Activated CD8-positive, alpha-beta memory T cell treated with anti-CD3 and anti-CD28 coated beads, Interleukin-2, amount 50 U/mL, for 24 hours (primary cell): Measurements from ENCODE around the gene ACIN1.

Experiments used
- DNase-seq: peaks from one replicate; pipeline ENCODE4 v3.0.0-alpha.2; 2020; ENCODE audit errors: extremely low read depth

ACIN1 gene

DNA sequence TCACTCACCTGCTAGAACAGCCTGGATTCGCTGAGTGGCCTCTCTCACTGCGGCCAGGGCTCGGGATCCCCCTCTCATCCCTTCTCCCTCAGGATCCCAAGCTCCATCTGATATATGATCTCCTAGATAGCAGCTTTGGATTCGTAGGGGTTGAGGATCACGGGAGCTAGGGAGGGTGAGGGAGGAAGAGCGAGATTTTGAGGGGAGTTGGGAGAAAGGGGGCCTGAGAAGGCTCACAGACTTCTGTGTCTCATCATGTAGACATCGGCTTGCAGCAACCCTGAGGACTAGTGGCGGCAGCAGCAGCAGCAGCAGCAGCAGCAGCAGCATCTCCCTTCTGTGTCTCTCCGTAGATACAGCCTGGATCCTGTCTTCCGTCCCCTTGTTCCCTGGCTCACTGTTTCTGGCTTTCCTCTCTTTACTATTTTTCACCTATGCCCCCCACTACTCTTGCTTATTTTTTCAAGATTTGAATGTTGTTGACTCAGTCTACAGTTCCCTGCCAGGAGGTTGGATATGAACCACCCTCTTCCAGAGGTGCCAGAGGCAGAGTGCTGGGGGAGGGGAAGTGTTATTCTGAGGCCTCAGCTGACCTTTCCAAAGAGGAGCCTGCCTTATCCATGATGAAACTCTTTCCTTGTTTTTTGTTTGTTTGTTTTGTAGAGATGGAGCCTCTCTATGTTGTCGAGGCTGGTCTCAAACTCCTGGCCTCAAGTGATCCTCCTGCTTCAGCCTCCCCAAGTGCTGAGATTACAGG lies 9.8 kb upstream of the ACIN1 start, which contains the start of gene CIROP:
TSS of gene CIROP (minus strand) at position 399 of the 757 bp plus-strand sequence. CDS start at position 330, 69 bp downstream.
- no peak for DNase-seq

DNA sequence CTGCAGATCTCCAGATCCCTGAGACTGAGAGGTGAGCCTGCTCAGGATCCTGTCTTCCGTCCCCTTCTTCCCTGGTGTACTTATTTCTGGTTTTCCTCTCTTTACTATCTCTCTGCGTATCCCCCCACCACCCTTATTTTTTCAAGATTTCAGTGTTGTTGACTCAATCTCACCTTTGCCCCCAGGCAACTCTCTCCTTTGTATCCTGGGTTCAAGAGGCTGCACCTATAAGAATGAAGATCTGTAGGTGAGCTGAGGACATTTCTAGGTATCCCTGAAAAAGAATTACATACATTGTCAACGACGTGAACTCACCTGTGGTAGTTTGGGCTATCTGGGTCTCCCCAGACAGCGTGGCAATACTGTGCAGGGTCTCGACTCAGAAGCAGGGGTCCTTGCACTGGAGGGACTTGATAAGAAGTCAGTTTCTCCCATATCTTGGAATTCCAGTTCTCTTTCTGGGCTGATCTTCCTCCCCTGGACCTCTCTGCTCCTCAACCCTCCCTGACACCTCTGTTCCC lies 9.2 kb upstream of the ACIN1 start:
- DNase-seq: no peak

DNA sequence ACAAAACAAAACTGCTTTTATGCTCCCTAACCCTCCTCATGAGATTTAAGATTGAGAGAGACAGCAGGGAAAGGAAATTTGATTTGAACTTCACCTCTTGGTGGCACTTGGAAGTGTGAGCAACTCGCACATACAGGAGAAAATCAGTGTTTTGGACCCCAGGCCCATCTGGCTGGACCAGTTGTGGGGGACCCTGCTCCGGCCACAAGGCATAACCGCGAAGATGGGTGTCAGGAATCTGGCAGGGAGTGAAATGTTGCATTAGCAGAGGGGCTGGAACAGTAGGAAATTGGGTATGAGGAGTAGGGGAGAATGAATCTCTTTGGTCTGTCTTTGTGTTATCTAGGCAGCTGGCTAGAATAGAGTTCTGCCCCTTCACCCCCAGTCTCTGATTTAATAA lies 8.6 kb upstream of the ACIN1 start:
- no peak for DNase-seq

DNA sequence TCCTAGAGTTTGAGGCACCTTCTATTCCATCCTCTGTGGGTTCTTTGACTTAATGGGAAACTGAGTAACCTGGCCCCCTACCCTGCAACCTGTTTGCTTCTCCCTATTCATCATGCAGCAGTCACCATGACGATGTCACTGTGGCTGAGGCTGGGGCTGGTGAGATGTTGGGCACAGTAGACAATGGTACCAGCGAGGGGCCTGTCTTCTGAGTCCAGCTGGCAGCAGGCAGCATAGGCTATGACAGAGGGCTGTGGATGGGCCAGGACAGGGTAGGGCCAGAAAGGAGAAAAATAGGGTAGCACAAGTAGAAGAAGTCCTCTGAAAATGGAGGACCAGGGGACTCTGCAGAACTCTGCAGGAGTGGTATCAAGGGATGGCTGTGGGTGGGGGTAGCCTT lies 7.9 kb upstream of the ACIN1 start:
- DNase-seq: no peak

- DNase-seq: no peak
Measured at GRCh38 chr14:23101986-23102625, 7.2 kb upstream of the ACIN1 start.

DNA sequence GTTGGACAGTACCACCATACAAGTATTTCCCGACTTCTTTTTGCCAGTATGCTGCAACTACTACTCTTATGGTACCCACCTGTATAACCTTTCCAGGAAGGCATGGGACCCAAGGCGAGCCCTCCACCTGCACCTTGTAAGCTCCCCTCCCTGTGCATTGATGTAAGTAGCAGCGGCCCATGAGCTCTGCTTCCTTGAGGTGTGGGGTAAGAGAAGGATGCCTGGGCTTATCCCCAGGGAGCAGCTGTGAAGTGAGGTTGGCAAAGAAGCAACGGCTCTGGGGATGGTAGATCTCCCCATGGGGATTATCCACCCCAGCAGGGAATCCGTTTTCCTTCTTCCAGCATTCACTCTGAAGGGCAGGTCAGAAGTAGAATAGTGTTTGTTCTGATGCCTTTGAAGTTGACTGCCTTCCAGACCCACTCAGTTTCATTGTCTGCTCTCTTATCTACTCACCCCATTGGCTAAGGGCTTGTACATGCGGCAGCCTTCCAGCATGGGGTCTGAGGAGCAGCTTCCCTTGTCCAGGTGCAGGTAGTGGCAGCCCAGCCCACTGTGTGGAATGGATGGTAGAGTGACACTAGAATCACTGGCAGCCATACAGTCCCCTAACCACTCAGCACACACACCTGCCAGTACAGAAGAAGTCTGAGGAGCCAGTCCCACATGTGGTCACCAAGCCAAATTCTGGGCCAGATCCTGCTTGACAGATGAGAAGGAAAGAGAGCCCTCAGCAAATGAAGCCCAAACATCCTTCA lies 6.5 kb upstream of the ACIN1 start:
- no peak for DNase-seq

DNA sequence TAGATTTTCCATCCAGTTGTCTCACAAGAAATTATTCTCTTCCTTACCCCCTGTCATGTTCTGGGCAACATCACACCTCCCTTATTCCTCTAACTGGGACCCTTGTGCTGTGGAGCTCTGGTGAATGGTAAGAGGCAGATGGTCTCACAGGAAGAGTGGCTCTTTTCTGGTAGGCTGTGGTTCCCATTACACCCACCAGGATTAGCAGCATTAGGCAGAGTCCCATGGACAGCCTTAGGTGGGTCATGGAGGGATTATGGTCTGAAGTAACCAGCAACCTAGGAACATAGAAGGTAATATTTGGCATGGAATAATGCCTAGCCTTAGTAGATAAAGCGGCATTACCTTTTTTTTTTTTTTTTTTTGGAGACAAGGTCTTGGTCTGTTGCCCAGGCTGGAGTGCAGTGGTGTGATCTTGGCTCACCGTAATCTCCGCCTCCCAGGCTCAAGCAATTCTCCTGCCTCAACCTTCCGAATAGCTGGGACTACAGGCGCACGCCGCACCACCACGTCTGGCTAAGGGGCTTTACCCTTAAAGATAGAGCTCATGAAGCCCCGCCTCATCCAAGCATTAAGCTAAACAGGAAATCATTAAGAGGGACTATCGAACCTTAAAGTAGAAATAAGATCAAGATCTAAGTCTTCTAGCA lies 4.4 kb upstream of the ACIN1 start:
- no peak for DNase-seq

GRCh38 chr14:23097786-23098185 lies 2.9 kb upstream of the ACIN1 start:
- DNase-seq: no peak

- peak; percentile 99 for DNase-seq
Measured at GRCh38 chr14:23095196-23096108, 516 bp upstream of the ACIN1 start, which contains the start of gene C14orf119. Gene C14orf119, plus strand, starts transcription at chr14:23095505. Its CDS starts 2,154 bp downstream, at chr14:23097659.

DNA sequence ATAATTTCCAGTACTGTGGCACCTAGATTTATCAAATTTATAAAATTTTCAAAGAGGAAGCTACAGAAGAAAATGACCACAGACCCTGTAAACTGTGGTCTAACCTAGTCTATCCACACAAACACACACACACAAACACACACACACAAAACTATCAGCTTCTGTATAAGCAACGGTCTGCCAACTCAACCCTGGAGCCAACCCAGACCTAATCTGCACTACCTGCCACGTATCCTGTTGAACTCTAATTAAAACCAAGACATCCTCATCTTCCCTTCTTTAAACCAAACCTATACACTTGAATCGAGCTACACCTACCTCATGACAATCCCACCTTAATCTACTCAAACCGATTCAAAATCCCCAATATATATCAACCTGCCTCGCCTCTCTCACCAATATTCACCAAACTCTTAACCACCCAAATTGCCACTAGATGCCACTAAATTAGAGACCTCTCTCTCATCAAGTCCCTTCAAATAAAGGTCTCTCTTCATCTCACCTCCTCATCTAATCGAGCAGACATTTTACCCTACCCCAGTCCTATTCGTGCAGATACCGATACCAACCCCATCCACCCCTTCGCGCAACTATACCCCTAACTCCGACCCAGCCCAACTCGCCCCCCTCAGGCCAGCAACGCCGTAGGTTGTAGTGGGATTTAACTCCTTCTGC lies 808 bp downstream of the ACIN1 start:
- no peak for DNase-seq

DNA sequence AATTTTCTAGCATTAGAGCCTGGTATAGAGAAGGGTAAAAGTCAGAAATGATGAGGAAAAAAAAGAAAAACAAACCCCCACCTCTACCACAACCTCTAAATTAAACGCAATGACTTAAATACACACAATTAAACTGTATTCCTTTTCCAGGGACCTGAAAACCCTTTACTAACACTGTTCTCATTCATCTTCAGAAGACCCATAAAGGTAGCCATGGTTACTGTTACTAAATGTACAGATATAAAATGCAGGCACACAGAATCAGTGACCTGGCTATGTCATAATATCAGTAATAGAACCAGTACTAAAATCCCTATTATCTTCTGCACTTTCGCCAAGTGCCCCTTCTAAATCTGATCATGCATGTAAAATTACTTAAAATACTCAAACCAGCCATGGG lies 1.4 kb downstream of the ACIN1 start:
- DNase-seq: no peak

- DNase-seq: no peak
Measured at GRCh38 chr14:23093104-23093503, 1.8 kb downstream of the ACIN1 start.

- DNase-seq: no peak
Measured at GRCh38 chr14:23091294-23092225, 3.4 kb downstream of the ACIN1 start.

GRCh38 chr14:23090254-23090636 lies 4.7 kb downstream of the ACIN1 start:
- DNase-seq: no peak

- DNase-seq: no peak
Measured at GRCh38 chr14:23089498-23090253, 5.3 kb downstream of the ACIN1 start.

- no peak for DNase-seq
Measured at GRCh38 chr14:23086565-23086964, 8.4 kb downstream of the ACIN1 start.

- no peak for DNase-seq
Measured at GRCh38 chr14:23085458-23085857, 9.5 kb downstream of the ACIN1 start.

- DNase-seq: no peak
Measured at GRCh38 chr14:23080474-23080873, 14.5 kb downstream of the ACIN1 start.
